Erythroblast (primary cell): ENCODE results near the gene TOM1L2.

Experiments
- DNase-seq, 2 experiments: peaks; one replicate each; lab custom pipeline; 2025; lab: John Stamatoyannopoulos, UW
- GATA1 ChIP-seq: IDR thresholded peaks from 2 replicates; pipeline ENCODE4 v1.6.1; 2011; ENCODE audit warnings: low read depth, mild to moderate bottlenecking, control low read depth, low read length, moderate library complexity
- POLR2A ChIP-seq: IDR thresholded peaks from 2 replicates; pipeline ENCODE4 v1.6.1; 2011; ENCODE audit warnings: mild to moderate bottlenecking, low read length

The TOM1L2 gene

DNA sequence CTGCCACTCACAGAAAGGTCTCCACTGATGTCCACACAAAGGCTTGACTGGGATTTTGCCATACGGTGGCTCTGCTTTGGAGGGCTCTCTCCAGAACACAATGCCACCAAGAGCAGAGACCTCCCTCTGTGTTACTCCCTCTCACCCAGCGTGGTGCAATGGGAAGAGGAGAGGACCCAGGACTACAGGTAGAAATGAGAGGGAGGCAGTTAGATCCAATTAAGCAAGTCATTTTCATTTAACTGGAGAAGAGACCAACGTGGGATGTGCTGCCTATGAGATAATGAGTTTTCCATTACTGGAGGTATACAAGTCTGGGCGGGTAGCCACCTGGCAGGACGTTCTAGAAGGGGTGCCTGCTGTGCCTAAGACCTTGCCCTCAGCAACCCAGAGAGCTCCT, 34.2 kb downstream of the TOM1L2 start:
- TF ChIP-seq POLR2A (no peak), GATA1 (no peak)
- DNase-seq, result no peak

DNA sequence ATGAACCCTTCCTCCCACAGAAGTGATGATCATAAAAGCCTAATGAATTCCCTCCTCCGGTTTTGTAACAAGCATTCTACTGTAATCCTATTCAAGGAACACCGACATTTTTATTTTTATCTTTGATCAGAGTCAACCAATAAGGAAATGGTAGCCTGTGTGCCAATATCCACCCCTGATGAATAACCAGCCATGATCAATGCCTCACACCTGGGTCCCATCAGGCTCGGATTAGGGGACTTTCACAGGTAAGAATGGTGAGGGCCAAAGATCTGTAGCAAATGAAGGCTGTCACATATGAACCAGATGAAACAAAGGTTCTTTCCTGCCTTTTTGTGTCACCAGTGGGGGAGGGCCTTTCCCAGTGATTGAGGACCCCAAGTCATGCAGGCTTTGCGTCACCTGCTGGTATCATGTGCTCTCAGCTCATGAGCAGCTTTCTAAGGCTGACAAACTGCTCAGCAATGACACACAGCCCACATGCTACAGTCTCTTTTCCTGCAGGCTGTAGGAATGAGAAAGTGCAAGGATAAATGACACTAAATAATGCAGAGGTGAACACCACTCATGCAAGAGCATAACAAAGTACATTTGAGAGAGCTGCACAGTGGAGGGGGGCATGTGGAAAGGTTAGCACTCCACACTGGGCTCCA, 34.9 kb downstream of the TOM1L2 start:
- no peak for DNase-seq
- no peak for TF ChIP-seq GATA1
- no peak for TF ChIP-seq POLR2A

DNA sequence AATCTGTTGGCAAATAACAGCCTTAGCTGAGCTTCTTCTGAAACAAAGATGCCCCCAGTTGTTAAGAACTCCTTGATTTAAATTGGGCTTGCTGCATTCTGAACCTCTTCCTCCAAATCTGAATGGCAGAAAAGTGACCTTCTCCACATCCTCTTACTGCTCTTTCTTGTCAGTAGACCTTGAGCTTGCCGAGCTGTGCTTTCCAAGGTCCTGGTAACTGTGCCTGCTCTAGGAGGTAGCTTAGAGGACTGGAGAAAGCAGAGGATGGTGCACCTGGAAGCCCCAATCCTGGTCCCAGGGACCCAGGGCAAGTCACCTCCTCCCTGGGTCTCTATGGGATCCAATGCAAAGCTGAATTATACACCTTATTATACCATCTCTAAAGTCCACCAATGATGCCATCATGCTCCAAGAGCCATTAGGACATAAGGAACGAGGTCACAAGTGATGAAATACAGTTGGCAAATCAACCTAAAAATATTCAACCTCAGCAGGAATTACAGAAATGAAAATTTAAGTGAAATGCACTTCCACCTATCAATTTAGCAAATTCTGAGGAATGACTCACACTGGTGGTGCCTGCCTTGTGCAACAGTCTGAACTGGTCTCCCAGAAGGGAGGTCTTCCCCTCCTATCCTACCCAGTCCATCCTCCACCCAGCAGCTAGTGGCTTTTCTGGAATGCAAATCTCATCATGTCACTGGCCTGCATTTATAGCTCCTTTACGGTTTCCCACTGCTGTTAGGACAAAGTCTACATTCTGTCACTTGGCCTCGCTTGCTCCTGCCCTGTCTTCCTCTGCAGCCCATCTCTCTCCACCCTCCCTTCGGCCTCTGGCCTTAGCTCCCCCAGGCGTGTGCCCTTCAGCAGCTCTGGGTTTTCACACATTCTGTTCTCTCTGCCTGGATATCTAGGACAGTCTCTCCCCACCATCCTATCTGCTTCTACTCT, 36.6 kb downstream of the TOM1L2 start:
- TF ChIP-seq POLR2A, result no peak
- no peak for TF ChIP-seq GATA1
- no peak for DNase-seq

DNA sequence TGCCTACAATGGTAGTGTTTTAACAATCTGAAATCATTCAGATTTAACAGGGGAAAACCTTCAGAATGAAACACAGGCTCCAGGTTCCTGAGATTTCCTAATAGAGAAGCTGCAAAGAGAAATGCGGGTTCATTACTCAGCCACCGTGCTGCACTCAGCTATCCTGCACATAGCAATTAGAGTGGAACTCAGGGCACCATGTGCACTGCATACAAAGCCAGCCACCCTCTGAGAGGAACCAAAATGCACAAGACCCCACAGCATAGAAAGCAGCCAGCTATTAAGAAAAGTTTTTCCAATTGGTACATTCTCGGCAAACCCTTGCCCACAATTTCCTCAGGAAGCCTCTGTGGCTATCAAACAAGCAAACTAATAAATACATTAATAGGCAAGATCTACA, 37.4 kb downstream of the TOM1L2 start:
- no peak for TF ChIP-seq POLR2A
- no peak for TF ChIP-seq GATA1
- DNase-seq, result no peak

DNA sequence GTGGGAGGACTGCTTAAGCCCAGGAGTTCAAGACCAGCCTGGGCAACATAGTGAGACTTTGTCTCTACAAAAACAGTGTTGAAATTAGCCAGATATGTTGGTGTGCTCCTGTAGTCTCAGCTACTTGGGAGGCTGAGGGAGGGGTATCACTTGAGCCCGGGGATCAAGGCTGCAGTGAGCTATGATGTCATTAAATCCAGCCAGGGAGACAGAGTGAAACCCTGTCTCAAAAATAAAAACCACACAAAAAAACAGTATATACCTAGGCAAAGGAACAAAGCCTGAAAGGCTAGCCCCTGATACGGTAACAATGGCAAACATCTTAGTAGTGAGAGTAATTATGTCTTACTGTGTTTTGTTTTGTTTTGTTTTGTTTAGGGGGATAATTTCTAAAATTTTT, 38.0 kb downstream of the TOM1L2 start:
- TF ChIP-seq POLR2A (no peak), GATA1 (no peak)
- no peak for DNase-seq

DNA sequence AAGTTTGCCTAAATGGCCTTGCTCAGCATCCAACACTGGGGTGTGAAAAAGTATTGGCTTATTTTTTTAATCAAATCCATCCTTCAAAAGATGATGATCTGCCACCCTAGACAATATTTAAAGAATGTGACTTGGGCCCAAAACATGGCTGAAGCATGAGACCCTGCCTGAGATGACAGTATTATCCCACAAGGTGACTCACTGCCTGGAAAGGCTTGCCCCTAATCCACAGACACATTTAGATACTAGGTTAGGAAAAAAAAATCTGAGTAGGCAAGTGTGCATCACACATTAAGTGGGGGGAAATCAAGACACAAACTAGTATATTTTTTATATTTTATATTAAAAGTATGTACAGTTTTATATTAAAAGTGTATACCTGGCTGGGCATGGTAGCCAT, 38.4 kb downstream of the TOM1L2 start:
- no peak for DNase-seq
- TF ChIP-seq GATA1, result no peak
- no peak for TF ChIP-seq POLR2A

DNA sequence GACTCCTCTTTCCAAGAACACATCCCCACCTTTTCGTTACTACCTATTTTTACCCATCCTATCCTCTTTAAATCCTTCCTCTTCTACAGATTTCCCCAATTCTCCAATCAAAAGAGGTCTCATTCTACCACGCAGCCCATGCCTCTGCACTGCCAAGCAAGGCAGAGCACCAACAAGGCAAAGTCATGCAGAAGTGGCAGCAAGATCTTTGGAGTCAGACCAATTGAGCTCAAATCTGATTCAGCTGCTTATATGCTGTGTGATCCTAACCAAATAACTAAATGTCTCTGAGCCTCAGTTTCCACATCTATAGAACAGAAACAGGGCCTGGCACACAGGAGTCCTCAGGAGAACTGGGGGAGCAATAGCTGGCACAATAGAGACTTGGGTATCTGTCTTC, 41.0 kb downstream of the TOM1L2 start:
- DNase-seq, result no peak
- no peak for TF ChIP-seq GATA1
- TF ChIP-seq POLR2A, result no peak

DNA sequence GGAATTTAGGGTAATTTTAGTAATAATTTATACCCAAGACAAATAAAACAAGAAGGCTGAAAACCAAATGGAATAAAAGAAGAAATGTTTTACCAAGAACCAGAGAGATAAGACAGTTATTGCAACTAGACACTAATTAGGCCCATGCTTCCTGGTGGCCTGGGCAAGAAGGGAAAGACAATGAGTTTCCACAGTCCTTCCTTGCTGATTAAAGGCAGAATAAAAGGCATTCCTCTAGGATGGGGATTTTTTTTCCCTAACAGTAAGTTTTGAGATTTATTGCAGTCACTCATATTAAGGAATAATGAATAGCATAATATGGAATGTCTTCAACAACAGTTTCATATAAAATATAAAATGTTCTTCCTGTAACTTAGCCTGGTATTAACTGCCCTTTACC, 41.5 kb downstream of the TOM1L2 start:
- TF ChIP-seq GATA1, result no peak
- no peak for TF ChIP-seq POLR2A
- no peak for DNase-seq

DNA sequence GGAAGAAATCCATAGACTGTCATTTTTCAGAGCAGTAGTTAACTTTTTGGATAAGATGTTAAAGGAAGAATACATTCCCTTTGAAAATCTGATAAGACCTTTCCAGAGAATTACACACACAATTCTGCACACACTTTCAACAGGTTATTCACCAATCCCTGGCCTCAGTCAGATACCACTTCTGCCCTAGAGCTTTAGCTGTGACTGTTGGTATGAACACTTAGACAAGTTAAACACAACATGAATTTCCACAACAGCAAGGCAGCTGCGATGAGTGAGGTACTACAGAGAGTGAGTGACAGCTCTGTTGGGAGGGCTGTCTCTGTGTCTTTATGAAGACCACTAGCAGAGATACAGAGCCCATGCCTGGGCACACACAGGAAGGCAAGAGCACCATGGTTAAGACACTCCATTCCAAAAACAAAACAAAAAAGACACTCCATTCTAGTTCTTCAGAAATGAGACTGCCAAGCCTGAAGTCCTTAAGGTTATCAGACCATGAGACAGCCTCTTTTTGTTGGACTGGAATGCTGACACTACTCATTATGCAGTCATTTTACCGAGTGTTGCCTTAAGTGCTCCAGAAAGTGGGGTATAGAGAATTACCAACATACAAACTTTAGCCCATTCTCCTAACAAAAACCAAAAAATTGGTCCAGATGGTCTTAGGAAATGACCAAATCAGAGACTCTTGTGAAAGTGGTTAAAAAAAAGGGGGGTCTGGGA, 42.4 kb downstream of the TOM1L2 start:
- TF ChIP-seq POLR2A (no peak), GATA1 (no peak)

DNA sequence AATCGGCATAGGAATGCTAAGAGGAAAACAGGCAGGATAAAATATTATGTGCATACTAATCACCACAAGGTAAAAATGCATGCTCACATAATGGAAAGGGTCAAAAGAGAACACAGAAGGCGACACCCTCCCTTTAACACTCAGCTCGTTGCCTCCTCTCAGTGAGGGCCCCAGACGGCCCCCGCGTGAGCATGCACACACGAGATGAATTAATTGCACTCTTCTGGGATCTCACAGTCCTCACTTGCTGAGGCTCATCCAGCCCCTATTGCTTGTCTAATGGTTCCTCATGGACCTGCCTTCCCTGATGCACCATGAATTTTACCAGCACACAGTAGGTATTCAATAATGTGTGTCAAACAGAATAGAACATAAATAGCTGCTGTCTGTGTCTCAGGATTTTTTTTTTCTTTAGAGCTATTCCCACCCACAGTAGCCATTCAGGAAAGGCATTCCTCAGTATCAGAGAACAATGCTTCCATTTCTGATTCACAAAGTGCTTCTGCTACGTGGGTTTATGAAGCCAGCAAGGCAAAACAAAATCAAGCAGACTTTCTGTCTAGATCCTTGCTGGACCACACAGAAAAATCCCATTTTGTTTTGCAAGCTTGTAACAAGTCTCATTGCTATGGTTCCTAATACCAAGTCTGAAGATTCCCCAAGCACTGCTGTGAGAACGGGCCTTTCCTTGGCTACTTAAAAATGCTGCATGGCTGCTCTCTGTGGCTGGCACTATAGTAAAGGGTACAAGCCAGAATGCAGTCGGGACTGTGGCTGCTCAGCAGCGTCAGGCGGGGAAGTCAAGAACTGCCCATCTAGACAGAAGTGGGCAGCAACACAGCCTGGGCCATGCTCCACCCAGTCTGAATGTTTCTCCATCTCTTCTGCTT, 43.6 kb downstream of the TOM1L2 start:
- DNase-seq, result no peak
- no peak for TF ChIP-seq GATA1
- TF ChIP-seq POLR2A, result no peak

More for the DNA sequence above, 42.4 kb downstream of the TOM1L2 start:
- DNase-seq, result no peak

DNA sequence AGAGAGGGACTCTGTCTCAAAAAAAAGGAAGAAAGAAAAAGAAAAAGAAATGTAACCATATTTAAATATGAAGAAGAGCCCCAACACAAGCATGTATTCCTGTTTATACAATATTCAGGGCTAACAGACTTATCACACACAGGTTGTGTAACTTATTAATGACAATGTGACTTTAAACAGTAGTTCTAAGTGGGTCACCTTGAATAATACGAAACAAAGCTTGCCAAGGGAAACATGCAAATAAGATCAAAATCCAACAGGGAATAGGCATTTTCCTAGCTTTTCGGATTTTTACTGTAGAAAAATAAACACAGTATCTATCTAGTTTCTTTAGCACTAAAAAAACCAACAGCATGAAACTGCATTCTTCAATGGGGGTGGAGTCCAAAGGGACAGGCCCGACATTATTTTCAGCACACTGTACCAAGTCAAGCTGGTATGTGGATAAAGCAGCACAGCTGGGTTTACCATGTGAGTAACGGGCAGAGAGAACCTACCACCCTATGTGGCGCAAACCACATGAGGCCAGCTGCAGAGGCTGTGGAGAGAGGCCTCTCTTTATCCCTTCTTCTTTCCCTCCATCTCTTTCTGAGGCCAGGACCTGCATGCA, 45.3 kb downstream of the TOM1L2 start:
- no peak for DNase-seq
- TF ChIP-seq POLR2A, result no peak
- no peak for TF ChIP-seq GATA1

DNA sequence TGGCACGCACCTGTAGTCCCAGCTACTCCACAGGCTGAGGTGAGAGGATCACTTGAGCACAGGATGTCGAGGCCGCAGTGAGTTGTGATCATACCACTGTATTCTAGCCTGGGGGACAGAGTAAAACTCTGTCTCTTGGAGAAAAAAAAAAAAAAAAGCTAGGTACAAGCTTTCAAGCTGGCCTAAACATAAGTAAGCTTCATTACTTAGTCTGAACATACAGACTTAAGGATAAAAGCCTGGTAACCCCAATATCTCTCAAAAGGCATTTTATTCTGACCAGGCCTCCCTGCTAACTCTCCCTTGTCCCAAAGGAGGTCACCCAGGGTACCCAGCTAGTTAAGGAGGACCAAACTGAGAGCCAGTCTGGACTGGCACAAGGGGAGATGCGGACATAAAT, 46.2 kb downstream of the TOM1L2 start:
- no peak for TF ChIP-seq POLR2A
- no peak for TF ChIP-seq GATA1
- DNase-seq, result no peak
